D721Med (cell line): Measurements from ENCODE around the gene APCDD1.

ENCODE experiments used
- DNase-seq: peaks from one replicate; pipeline ENCODE4 v3.0.0; 2011; ENCODE audit warnings: low spot score; ENCODE audit not compliant: insufficient read length
- FAIRE-seq: peaks from 2 replicates; lab custom pipeline; 2011; peaks lifted over from hg19 to GRCh38; lab: Jason Lieb, UNC
- CTCF ChIP-seq: IDR thresholded peaks from 2 replicates; pipeline ENCODE4 v1.5.1; 2012; ENCODE audit warnings: mild to moderate bottlenecking, control low read depth; ENCODE audit not compliant: insufficient read depth; ENCODE audit errors: missing control alignments

Gene APCDD1

GRCh38 chr18:10453806-10454680 lies at the start of gene APCDD1:
Gene APCDD1 (plus strand): TSS chr18:10454635. CDS start chr18:10454982, 347 bp downstream.
- FAIRE-seq = no peak
- peak; percentile 50 for DNase-seq
- no peak for TF ChIP-seq CTCF

- FAIRE-seq (no peak), DNase-seq (no peak)
- TF ChIP-seq CTCF = no peak
These were observed 49.4 kb upstream of the APCDD1 start for GRCh38 chr18:10405014-10405493.

- no peak for FAIRE-seq
- no peak for TF ChIP-seq CTCF
These were observed 48.4 kb upstream of the APCDD1 start for GRCh38 chr18:10405816-10406663.

GRCh38 chr18:10408131-10408530 lies 46.3 kb upstream of the APCDD1 start:
- FAIRE-seq = no peak
- TF ChIP-seq CTCF = no peak
- DNase-seq = no peak

More at GRCh38 chr18:10405816-10406663, 48.4 kb upstream of the APCDD1 start:
- DNase-seq = no peak

DNA sequence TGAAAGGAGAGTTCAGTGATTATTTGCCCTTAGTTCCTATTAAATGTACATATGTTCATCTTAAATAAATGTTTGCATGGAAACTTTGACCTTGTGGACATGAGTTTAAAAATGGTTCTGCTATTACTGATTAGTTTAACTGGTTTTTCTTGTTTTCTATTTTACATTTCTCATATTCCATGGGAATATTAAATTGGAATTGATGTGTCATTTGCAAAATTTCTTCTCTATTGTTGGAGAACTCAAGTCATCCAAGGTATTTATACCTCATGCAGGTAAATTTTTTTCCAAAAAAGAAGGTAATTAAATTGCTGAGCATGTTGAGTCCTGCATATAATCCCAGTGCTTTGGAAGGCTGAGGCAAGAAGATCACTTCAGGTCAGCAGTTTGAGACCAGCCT lies 45.4 kb upstream of the APCDD1 start:
- TF ChIP-seq CTCF = no peak
- no peak for DNase-seq
- no peak for FAIRE-seq

GRCh38 chr18:10410472-10411308 lies 43.7 kb upstream of the APCDD1 start:
- FAIRE-seq (no peak), DNase-seq (no peak)
- no peak for TF ChIP-seq CTCF
